Measurements from ENCODE around the gene CFAP74. TPM values are rescaled to one million over a fixed set of nuclear protein-coding genes. Genes with fewer than 3 reads are reported as not detected.
A peak's percentile ranks its signal among the peaks of the same experiment; 100 is the strongest.

CFAP74 gene
- total and polyA plus RNA-seq, 8 donors = 0.23 to 4.7 (median 2.8) TPM

DNA sequence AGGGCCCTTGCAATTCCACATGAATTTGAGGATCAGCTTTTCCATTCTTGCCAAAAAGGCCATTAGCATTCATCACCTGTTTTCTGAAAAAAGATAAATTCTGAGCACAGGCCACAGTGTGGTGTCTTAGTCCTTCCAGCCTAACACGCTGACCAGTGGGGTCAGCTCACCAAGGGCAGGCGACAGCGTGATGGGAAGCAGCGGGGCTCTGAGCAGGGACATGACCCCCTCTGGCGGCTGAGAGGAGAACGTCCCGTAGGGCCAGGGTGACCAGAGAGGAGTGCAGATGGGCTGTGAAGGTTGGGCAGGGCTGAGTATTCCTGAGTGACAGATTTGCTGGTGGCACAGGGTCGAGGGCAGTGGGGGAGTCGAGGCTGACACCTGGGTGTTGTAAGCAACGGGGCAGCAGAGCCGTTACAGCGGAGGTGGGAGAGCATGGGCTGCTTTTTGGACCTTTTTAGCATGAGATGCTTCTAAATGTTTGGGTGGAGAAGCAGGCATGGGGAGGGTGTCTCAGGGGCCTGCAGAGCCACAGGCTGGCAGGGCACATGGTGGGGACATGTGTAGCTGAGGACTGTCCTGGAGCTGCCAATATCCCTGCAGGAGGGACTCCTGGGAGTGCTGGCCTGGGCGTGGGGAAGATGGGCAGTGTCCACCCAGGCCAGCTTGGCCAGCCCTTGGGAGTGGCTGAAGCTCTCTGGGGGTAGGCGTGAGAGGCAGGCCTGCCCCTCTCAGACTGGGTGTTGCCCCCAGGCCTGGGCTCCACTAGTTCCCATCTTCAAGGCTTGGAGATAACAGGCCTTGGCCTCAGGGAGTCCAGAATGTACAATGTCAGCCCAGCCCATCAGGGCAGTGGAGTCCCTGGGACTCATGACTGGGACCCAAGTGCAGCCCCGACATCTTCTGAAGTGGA lies 97.1 kb downstream of the CFAP74 start:
- TF ChIP-seq, protein P1, sequence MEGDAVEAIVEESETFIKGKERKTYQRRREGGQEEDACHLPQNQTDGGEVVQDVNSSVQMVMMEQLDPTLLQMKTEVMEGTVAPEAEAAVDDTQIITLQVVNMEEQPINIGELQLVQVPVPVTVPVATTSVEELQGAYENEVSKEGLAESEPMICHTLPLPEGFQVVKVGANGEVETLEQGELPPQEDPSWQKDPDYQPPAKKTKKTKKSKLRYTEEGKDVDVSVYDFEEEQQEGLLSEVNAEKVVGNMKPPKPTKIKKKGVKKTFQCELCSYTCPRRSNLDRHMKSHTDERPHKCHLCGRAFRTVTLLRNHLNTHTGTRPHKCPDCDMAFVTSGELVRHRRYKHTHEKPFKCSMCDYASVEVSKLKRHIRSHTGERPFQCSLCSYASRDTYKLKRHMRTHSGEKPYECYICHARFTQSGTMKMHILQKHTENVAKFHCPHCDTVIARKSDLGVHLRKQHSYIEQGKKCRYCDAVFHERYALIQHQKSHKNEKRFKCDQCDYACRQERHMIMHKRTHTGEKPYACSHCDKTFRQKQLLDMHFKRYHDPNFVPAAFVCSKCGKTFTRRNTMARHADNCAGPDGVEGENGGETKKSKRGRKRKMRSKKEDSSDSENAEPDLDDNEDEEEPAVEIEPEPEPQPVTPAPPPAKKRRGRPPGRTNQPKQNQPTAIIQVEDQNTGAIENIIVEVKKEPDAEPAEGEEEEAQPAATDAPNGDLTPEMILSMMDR (IDR thresholded peaks at IDR 0.05) = peak; percentile 75 to 93
- Histone ChIP-seq H3K9me3 (no peaks in the 10 kb centered on the region), H3K4me3 (no peak overlapping the region), H3K36me3 (no peaks in the 10 kb centered on the region), H3K27me3 (no peaks in the 10 kb centered on the region), H3K4me1 (peaks cover 5 to 25% of the 10 kb centered on the region in 2 donors), H3K27ac (no peak overlapping the region)
- intact Hi-C loops (cut with DNase I) = loop anchor here in 1 of 2 donors (10.0 kb wide), 1 partner anchor 142 kb away; no protein-coding TSS in a partner anchor
- DNase-seq = peak; percentile 74 to 95 (median 88)
- peak; percentile 69 for ATAC-seq

DNA sequence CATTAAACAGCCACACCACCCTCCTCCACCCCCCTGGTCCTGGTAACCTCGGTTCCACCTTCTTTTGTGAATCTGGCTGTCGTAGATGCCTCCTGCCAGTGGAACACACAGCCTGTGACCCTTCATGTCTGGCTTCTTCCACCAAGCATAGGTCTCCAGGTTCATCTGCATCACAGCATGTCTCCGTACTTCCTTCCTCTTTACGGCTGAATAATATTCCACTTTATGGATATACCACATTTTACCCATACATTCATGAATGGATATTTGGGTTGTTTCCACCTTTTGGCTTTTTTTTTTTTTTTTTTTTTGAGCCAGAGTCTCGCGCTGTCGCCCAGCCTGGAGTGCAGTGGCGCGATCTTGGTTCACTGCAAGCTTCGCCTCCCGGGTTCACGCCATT lies 100.4 kb downstream of the CFAP74 start:
- no peaks in the 10 kb centered on the region for H3K9me3 ChIP-seq
- DNase-seq = no peak
- intact Hi-C loops (cut with DNase I) = loop anchor here in 1 of 2 donors (10.0 kb wide), 1 partner anchor 138 kb away; no protein-coding TSS in a partner anchor
- no peak overlapping the region for H3K27ac ChIP-seq
- no peak for ATAC-seq
- TF ChIP-seq, protein P1 (IDR thresholded peaks at IDR 0.05) = no peak
- peaks cover 4 to 16% of the 10 kb centered on the region in 2 donors for H3K4me1 ChIP-seq
- peaks cover 0 to 13% of the 10 kb centered on the region in 2 donors for H3K27me3 ChIP-seq
- H3K36me3 ChIP-seq = no peaks in the 10 kb centered on the region
- H3K4me3 ChIP-seq = no peak overlapping the region

DNA sequence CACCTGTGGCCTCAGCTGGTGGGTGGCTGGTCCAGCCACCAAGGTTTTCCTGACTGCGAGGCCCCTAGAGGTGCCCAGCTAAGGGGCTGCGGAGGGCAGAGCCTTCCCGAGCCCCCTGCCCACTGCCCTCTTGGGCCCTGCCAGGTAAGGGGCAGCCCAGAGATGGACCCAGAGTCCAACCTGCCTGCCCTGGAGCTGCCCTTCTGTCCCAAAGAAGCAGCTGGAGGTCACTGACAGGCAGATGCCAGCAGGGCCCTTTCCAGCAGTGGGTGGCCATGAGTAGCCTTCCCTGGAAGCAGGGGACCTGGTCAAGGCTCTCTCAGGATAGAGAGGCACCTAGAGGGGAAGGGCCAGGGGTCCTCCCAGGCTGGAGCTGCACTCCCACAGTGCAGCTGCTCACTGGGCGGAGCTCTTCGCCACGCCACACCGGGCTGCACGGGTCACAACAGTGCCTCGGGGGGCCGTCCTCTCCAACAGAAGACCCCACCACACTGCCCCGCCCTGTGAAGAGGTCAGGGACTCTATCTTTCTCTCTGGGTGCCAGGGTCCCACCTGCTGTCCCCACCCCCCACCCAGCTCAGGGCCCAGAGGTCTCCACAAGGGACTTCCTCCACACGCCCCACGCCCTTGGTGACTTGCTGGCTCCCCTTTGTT lies 101.8 kb downstream of the CFAP74 start:
- Histone ChIP-seq H3K4me3 (no peak overlapping the region), H3K27me3 (peaks cover 0 to 13% of the 10 kb centered on the region in 2 donors), H3K36me3 (no peaks in the 10 kb centered on the region), H3K4me1 (peaks cover 0 to 6% of the 10 kb centered on the region in 2 donors), H3K9me3 (no peaks in the 10 kb centered on the region), H3K27ac (no peak overlapping the region)
- TF ChIP-seq, protein P1 (IDR thresholded peaks at IDR 0.05) = no peak
- ATAC-seq (no peak), DNase-seq (no peak)
- intact Hi-C loops (cut with DNase I) = loop anchor here in 1 of 2 donors (10.0 kb wide), 1 partner anchor 137 kb away; no protein-coding TSS in a partner anchor

DNA sequence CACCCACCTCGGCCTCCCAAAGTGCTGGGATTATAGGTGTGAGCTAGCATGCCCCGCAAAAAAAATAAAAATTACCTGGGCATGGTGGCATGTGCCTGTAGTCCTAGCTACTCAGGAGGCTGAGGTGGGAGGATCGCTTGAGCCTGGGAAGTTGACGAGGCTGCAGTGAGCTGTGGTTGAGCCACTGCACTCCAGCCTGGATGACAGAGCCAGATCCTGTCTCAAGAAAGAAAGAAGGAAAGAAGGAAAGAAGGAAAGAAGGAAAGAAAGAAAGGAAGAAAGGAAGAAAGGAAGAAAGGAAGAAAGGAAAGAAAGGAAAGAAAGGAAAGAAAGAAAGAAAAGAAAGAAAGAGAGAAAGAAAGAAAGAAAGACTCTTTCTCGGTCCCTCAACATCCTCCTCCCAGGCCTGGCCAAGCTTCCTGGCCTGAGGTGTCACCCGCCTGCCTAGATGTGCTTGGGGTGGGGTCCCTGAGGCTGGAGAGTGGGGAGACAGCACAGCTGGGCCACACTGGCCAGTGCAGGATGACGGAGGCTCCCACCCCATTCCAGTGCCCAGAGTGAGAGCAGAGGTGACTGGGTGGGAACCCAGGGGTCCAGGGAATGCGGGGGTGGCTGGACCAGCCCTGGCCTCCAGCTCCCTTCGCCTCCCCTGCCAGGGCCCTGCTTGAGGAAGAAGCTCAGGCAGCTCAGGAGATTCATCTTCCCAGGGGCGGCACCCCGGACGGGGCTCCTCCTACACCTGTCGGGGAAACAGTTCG lies 102.5 kb downstream of the CFAP74 start:
- Histone ChIP-seq H3K36me3 (no peaks in the 10 kb centered on the region), H3K4me1 (peaks cover 0 to 4% of the 10 kb centered on the region in 2 donors), H3K9me3 (no peaks in the 10 kb centered on the region), H3K27me3 (peaks cover 0 to 13% of the 10 kb centered on the region in 2 donors), H3K4me3 (no peak overlapping the region), H3K27ac (no peak overlapping the region)
- TF ChIP-seq, protein P1 (IDR thresholded peaks at IDR 0.05) = no peak
- intact Hi-C loops (cut with DNase I) = loop anchor here in 1 of 2 donors (10.0 kb wide), 1 partner anchor 136 kb away; no protein-coding TSS in a partner anchor
- ATAC-seq (no peak), DNase-seq (peak in 1 of 4 donors; percentile 55)
